Endothelial cell of umbilical vein (primary cell): ENCODE results near the gene AZU1. TPM values are rescaled to one million over a fixed set of nuclear protein-coding genes. Genes with fewer than 3 reads are reported as not detected.

ENCODE experiments used
- BruUV-seq: library from RNA; stranded (reverse); fragments of 400-500 nt; replicated peaks from 2 replicates; lab custom pipeline; 2021; lab: Mats Ljungman, UMichigan
- CTCF ChIA-PET: fragments of 300-600, 350-600 bp; sonication (Branson Sonifier 250); formaldehyde crosslinking; loops from one replicate; lab custom pipeline; 2021; ENCODE audit warnings: antibody characterized with exemption, inconsistent platforms; lab: Charles Lee
- POLR2A ChIA-PET: fragments of 300-600, 350-600 bp; sonication (Branson Sonifier 250); formaldehyde crosslinking; loops from one replicate; lab custom pipeline; 2021; ENCODE audit warnings: antibody characterized with exemption, inconsistent platforms; lab: Charles Lee
- DNase-seq: peaks from one replicate; pipeline ENCODE4 v3.0.0-alpha.2; 2011; ENCODE audit warnings: low read depth, low spot score
- FAIRE-seq: peaks from 2 replicates; lab custom pipeline; 2011; peaks lifted over from hg19 to GRCh38; lab: Jason Lieb, UNC
- H2AFZ ChIP-seq: 2 replicates; pipeline ENCODE4 v1.6.0; 2012; ENCODE audit warnings: low read depth, low read length, control low read depth, inconsistent platforms
- H3K27ac ChIP-seq: 2 replicates; pipeline ENCODE4 v1.5.1; 2011; ENCODE audit warnings: low read depth, mild to moderate bottlenecking, control low read depth, low read length, moderate library complexity; ENCODE audit not compliant: insufficient read depth
- H3K27me3 ChIP-seq, 2 experiments: 2 replicates each; pipeline versions ENCODE4 v1.6.0 to v1.6.1; 2011; ENCODE audit warnings: low read length in 2 of 2, mixed read lengths in 1 of 2; ENCODE audit not compliant: control insufficient read depth in 2 of 2, insufficient read depth in 2 of 2
- H3K36me3 ChIP-seq, 2 experiments: 2 replicates in 1 of 2; 3 replicates in 1 of 2; pipeline ENCODE4 v1.5.1; 2011; ENCODE audit warnings: low read length in 2 of 2, mild to moderate bottlenecking in 1 of 2, moderate library complexity in 1 of 2; ENCODE audit not compliant: control insufficient read depth in 2 of 2, insufficient read depth in 2 of 2; ENCODE audit errors: extremely low read depth in 1 of 2
- H3K4me1 ChIP-seq: 3 replicates; pipeline ENCODE4 v1.5.1; 2011; ENCODE audit warnings: mild to moderate bottlenecking, low read length; ENCODE audit not compliant: control insufficient read depth, insufficient read depth; ENCODE audit errors: extremely low read depth
- H3K4me2 ChIP-seq: 2 replicates; pipeline ENCODE4 v1.6.1; 2011; ENCODE audit warnings: low read length, control low read depth, mixed read lengths; ENCODE audit not compliant: insufficient read depth
- H3K4me3 ChIP-seq, 3 experiments: fragments of 200-600 bp in 1 of 3; sonication (generic), shearing (Covaris generic) in 1 of 3; replicated peaks in 1 of 3; 2 replicates each; pipeline ENCODE4 v1.5.1; 2011 to 2016; ENCODE audit warnings: control low read depth in 3 of 3, low read length in 3 of 3, mild to moderate bottlenecking in 2 of 3, inconsistent platforms in 1 of 3, low read depth in 1 of 3, moderate library complexity in 1 of 3; ENCODE audit not compliant: insufficient read depth in 1 of 3
- H3K79me2 ChIP-seq: 2 replicates; pipeline ENCODE4 v1.6.0; 2012; ENCODE audit warnings: low read length, inconsistent platforms; ENCODE audit not compliant: control insufficient read depth, insufficient read depth
- H3K9ac ChIP-seq: replicated peaks from 2 replicates; pipeline ENCODE3; 2011; ENCODE audit warnings: low read length, control low read depth; ENCODE audit not compliant: insufficient read depth; ENCODE audit errors: extremely low read depth
- H3K9me1 ChIP-seq: replicated peaks from 3 replicates; pipeline ENCODE4 v1.6.0; 2011; ENCODE audit warnings: mild to moderate bottlenecking, low read length; ENCODE audit not compliant: control insufficient read depth, insufficient read depth; ENCODE audit errors: extremely low read depth
- H3K9me3 ChIP-seq: replicated peaks from 2 replicates; pipeline ENCODE4 v1.5.1; 2012; ENCODE audit warnings: low read length, inconsistent platforms; ENCODE audit not compliant: control insufficient read depth, insufficient read depth
- H4K20me1 ChIP-seq: replicated peaks from 2 replicates; pipeline ENCODE3; 2011; ENCODE audit warnings: mild to moderate bottlenecking, low read length; ENCODE audit not compliant: control insufficient read depth, insufficient read depth; ENCODE audit errors: extremely low read depth
- EZH2 ChIP-seq: IDR thresholded peaks from 2 replicates; pipeline ENCODE4 v1.6.1; 2012; ENCODE audit warnings: borderline replicate concordance, low read depth, mild to moderate bottlenecking, moderate library complexity, low read length, inconsistent platforms; ENCODE audit not compliant: severe bottlenecking
- FOS ChIP-seq: IDR thresholded peaks from 2 replicates; pipeline ENCODE4 v1.6.1; 2011; ENCODE audit warnings: mild to moderate bottlenecking, low read length, moderate library complexity, borderline replicate concordance; ENCODE audit not compliant: insufficient read depth
- GATA2 ChIP-seq: IDR thresholded peaks from 2 replicates; pipeline ENCODE4 v1.7.0; 2011; ENCODE audit warnings: low read depth, mild to moderate bottlenecking, moderate library complexity, mixed read lengths, low read length; ENCODE audit not compliant: insufficient read length, insufficient read depth
- JUN ChIP-seq: IDR thresholded peaks from 2 replicates; pipeline ENCODE4 v1.6.1; 2011; ENCODE audit warnings: borderline replicate concordance, low read depth; ENCODE audit not compliant: insufficient read length, insufficient read depth
- MYC ChIP-seq: IDR thresholded peaks from one replicate; pipeline ENCODE4 v1.6.1; 2011; ENCODE audit warnings: mild to moderate bottlenecking, low read depth, low read length
- POLR2A ChIP-seq: IDR thresholded peaks from 2 replicates; pipeline ENCODE4 v1.6.1; 2012; ENCODE audit warnings: low read depth, mild to moderate bottlenecking, control low read depth, low read length
- POLR2AphosphoS5 ChIP-seq: IDR thresholded peaks from 2 replicates; pipeline ENCODE4 v1.6.1; 2012; ENCODE audit warnings: low read depth, mild to moderate bottlenecking, control low read depth, low read length, moderate library complexity; ENCODE audit not compliant: insufficient read depth
- dilution Hi-C: fragments of 300-500 bp; cut with MboI; formaldehyde crosslinking; loops from one replicate; pipeline ENCODE4 v1.15.0; 2019; ENCODE audit warnings: low sequenced_read_pairs; ENCODE audit not compliant: extremely low pct_ligation_motif_present
- intact Hi-C: fragments of 100-400 bp; cut with micrococcal nuclease; formaldehyde crosslinking; loops from one replicate; pipeline ENCODE4 v1.10.0; 2022
- polyA plus RNA-seq, 4 experiments: library from polyadenylated mRNA; depleted of rRNA in 3 of 4; stranded (reverse) in 3 of 4; unstranded in 1 of 4; fragments of >200 nt; gene quantifications; 2 replicates each; pipeline versions ENCODE4 v1.2.1 to v1.2.3, GENCODE V29; 2011 to 2012; ENCODE audit warnings: missing spikeins in 1 of 4
- total RNA-seq: library from RNA; stranded (reverse); gene quantifications from 2 replicates; pipeline ENCODE4 v1.2.3, GENCODE V29; 2021
- TF ChIP-seq, protein P1 (sequence below): IDR thresholded peaks from 2 replicates; pipeline ENCODE4 v1.6.1; 2011; ENCODE audit not compliant: insufficient read depth, insufficient read length
- TF ChIP-seq, protein P2 (sequence below), 2 donors: IDR thresholded peaks; 1 replicate in 1 of 2; 2 replicates in 1 of 2; pipeline ENCODE4 v1.5.1; 2011; ENCODE audit warnings: low read length in 2 of 2, mild to moderate bottlenecking in 2 of 2, moderate library complexity in 2 of 2, control low read depth in 1 of 2, inconsistent platforms in 1 of 2, low read depth in 1 of 2; ENCODE audit not compliant: insufficient read depth in 1 of 2; ENCODE audit errors: extremely low read depth in 1 of 2

Gene AZU1
- total and polyA plus RNA-seq, 2 donors (not counting 3 experiments of a cell fraction or from before 2014, with no cell fraction given) = 0.12 TPM; not detected in 1

DNA sequence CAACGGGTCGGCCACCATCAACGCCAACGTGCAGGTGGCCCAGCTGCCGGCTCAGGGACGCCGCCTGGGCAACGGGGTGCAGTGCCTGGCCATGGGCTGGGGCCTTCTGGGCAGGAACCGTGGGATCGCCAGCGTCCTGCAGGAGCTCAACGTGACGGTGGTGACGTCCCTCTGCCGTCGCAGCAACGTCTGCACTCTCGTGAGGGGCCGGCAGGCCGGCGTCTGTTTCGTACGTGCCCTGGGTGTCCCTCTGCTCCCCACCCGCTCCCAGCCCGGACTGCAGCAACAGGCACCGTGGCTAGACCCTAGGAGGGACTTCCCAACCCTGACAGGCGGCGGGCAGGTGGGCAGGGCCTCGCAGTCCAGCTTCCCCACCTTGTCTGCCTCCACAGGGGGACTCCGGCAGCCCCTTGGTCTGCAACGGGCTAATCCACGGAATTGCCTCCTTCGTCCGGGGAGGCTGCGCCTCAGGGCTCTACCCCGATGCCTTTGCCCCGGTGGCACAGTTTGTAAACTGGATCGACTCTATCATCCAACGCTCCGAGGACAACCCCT is 28.0 kb downstream of the AZU1 start:
- Histone ChIP-seq H3K4me2 (no peak overlapping the region), H3K9ac (no peak overlapping the region), H3K36me3 (no peaks in the 10 kb centered on the region), H3K9me3 (no peaks in the 10 kb centered on the region), H3K9me1 (no peaks in the 10 kb centered on the region), H3K27ac (no peak overlapping the region), H2AFZ (no peak overlapping the region), H4K20me1 (no peaks in the 10 kb centered on the region), H3K27me3 (peaks cover 0 to 2% of the 10 kb centered on the region in 2 experiments), H3K79me2 (no peaks in the 10 kb centered on the region), H3K4me3 (no peak overlapping the region), H3K4me1 (no peaks in the 10 kb centered on the region)
- dilution Hi-C loops (no loop called here), intact Hi-C loops (loop anchor here (2.0 kb wide), 1 partner anchor 85 kb away; no protein-coding TSS in a partner anchor)
- ChIA-PET CTCF (interaction anchor here (0.9 to 2.1 kb wide), 5 partner anchors 9 to 129 kb away, joined by 3 to 8 read pairs (median 4); partner anchors contain the start of gene WDR18), POLR2A (no interaction called here)
- DNase-seq = no peak
- no TSS peak for BruUV-seq
- no peak for FAIRE-seq
- TF ChIP-seq, protein P1, sequence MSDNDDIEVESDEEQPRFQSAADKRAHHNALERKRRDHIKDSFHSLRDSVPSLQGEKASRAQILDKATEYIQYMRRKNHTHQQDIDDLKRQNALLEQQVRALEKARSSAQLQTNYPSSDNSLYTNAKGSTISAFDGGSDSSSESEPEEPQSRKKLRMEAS = no peak
- TF ChIP-seq POLR2A (no peak), MYC (no peak), GATA2 (no peak), FOS (no peak), JUN (no peak), POLR2AphosphoS5 (no peak), EZH2 (no peak)
- TF ChIP-seq, protein P2, sequence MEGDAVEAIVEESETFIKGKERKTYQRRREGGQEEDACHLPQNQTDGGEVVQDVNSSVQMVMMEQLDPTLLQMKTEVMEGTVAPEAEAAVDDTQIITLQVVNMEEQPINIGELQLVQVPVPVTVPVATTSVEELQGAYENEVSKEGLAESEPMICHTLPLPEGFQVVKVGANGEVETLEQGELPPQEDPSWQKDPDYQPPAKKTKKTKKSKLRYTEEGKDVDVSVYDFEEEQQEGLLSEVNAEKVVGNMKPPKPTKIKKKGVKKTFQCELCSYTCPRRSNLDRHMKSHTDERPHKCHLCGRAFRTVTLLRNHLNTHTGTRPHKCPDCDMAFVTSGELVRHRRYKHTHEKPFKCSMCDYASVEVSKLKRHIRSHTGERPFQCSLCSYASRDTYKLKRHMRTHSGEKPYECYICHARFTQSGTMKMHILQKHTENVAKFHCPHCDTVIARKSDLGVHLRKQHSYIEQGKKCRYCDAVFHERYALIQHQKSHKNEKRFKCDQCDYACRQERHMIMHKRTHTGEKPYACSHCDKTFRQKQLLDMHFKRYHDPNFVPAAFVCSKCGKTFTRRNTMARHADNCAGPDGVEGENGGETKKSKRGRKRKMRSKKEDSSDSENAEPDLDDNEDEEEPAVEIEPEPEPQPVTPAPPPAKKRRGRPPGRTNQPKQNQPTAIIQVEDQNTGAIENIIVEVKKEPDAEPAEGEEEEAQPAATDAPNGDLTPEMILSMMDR (IDR thresholded peaks at IDR 0.05; ENCODE audit: extremely low read depth in 1 of 2, insufficient read depth in 1 of 2, low read depth in 1 of 2, low read length in 2 of 2) = no peak
